Muscle of leg (tissue), 11 donors: Measurements from ENCODE around the gene MAGOHB. TPM values are rescaled to one million over a fixed set of nuclear protein-coding genes. Genes with fewer than 3 reads are reported as not detected.

ENCODE experiments used
- DNase-seq: peaks from one replicate; pipeline ENCODE4 v3.0.0; 2013
- H3K27ac ChIP-seq: one replicate; pipeline ENCODE4 v1.5.1; 2013; ENCODE audit warnings: mild to moderate bottlenecking, low read length, control low read depth
- H3K27me3 ChIP-seq: one replicate; pipeline ENCODE4 v1.6.1; 2013; ENCODE audit warnings: low read length; ENCODE audit not compliant: control insufficient read depth, insufficient read depth
- H3K36me3 ChIP-seq: one replicate; pipeline ENCODE4 v1.6.1; 2013; ENCODE audit warnings: low read length; ENCODE audit not compliant: control insufficient read depth, insufficient read depth
- H3K4me1 ChIP-seq: one replicate; pipeline ENCODE4 v1.6.1; 2013; ENCODE audit warnings: low read length; ENCODE audit not compliant: control insufficient read depth, insufficient read depth
- H3K4me3 ChIP-seq: one replicate; pipeline ENCODE4 v1.5.1; 2013; ENCODE audit warnings: low read length, control low read depth
- H3K9me3 ChIP-seq: replicated peaks from 2 replicates; pipeline ENCODE4 v1.6.1; 2013; ENCODE audit warnings: low read depth, low read length; ENCODE audit not compliant: control insufficient read depth
- WGBS: methylation state at CpG from one replicate; pipeline ENCODE4 v1.1.5; 2013; ENCODE audit warnings: missing lambda C conversion rate; ENCODE audit not compliant: insufficient coverage; 5-methylcytosine and 5-hydroxymethylcytosine counted together
- polyA plus RNA-seq, 8 donors: library from polyadenylated mRNA; unstranded; fragments of 120-200 nt; gene quantifications; one replicate each; pipeline versions ENCODE4 v1.2.1 to v1.2.3, GENCODE V29; 2013; ENCODE audit warnings: inconsistent platforms in 1 of 8, low replicate concordance in 1 of 8; ENCODE audit not compliant: insufficient read length in 8 of 8, insufficient read depth in 1 of 8
- total RNA-seq: library from RNA; stranded (reverse); fragments of 120-200 nt; gene quantifications from one replicate; pipeline ENCODE4 v1.2.4, GENCODE V29; 2013

The MAGOHB gene
- total and polyA plus RNA-seq, 9 donors, result 23.7 to 37.9 (median 26.9) TPM

- DNase-seq, result no peak
- H3K27ac ChIP-seq, result no peak overlapping the region
- WGBS, result no CpG with 5 or more reads among the region's 3 CpGs
- H3K36me3 ChIP-seq, result no peaks in the 10 kb centered on the region
- no peaks in the 10 kb centered on the region for H3K9me3 ChIP-seq
- H3K4me1 ChIP-seq, result no peaks in the 10 kb centered on the region
- H3K4me3 ChIP-seq, result no peak overlapping the region
- H3K27me3 ChIP-seq, result no peaks in the 10 kb centered on the region
These were observed 22.7 kb upstream of the MAGOHB start for GRCh38 chr12:10636124-10636523.

GRCh38 chr12:10635306-10635705 is 21.9 kb upstream of the MAGOHB start:
- no peaks in the 10 kb centered on the region for H3K36me3 ChIP-seq
- no peak overlapping the region for H3K27ac ChIP-seq
- WGBS, result no CpG with 5 or more reads among the region's 2 CpGs
- DNase-seq, result no peak
- H3K4me1 ChIP-seq, result no peaks in the 10 kb centered on the region
- no peaks in the 10 kb centered on the region for H3K9me3 ChIP-seq
- H3K27me3 ChIP-seq, result peaks cover 2% of the 10 kb centered on the region
- H3K4me3 ChIP-seq, result no peak overlapping the region

- 86% methylated on average over 2 of the region's 5 CpGs for WGBS
- H3K9me3 ChIP-seq, result no peaks in the 10 kb centered on the region
- H3K4me3 ChIP-seq, result no peak overlapping the region
- no peak overlapping the region for H3K27ac ChIP-seq
- H3K27me3 ChIP-seq, result peaks cover 2% of the 10 kb centered on the region
- DNase-seq, result no peak
- H3K36me3 ChIP-seq, result no peaks in the 10 kb centered on the region
- H3K4me1 ChIP-seq, result no peaks in the 10 kb centered on the region
These were observed 21.0 kb upstream of the MAGOHB start for GRCh38 chr12:10634427-10634826.

GRCh38 chr12:10633541-10633940 is 20.1 kb upstream of the MAGOHB start:
- WGBS, result 90% methylated on average over 2 of the region's 3 CpGs
- no peak for DNase-seq
- no peaks in the 10 kb centered on the region for H3K4me1 ChIP-seq
- no peaks in the 10 kb centered on the region for H3K36me3 ChIP-seq
- peaks cover 2% of the 10 kb centered on the region for H3K27me3 ChIP-seq
- no peak overlapping the region for H3K27ac ChIP-seq
- no peaks in the 10 kb centered on the region for H3K9me3 ChIP-seq
- H3K4me3 ChIP-seq, result no peak overlapping the region

- Histone ChIP-seq H3K4me3 (no peak overlapping the region), H3K27ac (no peak overlapping the region), H3K27me3 (peaks cover 2% of the 10 kb centered on the region), H3K36me3 (no peaks in the 10 kb centered on the region), H3K4me1 (no peaks in the 10 kb centered on the region), H3K9me3 (no peaks in the 10 kb centered on the region)
- peak; percentile 54 for DNase-seq
These were observed 18.8 kb upstream of the MAGOHB start for GRCh38 chr12:10632226-10632625.

- no peaks in the 10 kb centered on the region for H3K4me1 ChIP-seq
- peak; percentile 9 for DNase-seq
- no peak overlapping the region for H3K4me3 ChIP-seq
- 70% methylated on average over 2 of the region's 3 CpGs for WGBS
- no peak overlapping the region for H3K27ac ChIP-seq
- H3K27me3 ChIP-seq, result peaks cover 3% of the 10 kb centered on the region
- H3K9me3 ChIP-seq, result no peaks in the 10 kb centered on the region
- no peaks in the 10 kb centered on the region for H3K36me3 ChIP-seq
These were observed 11.2 kb upstream of the MAGOHB start for GRCh38 chr12:10624605-10625004.

- H3K4me1 ChIP-seq, result no peaks in the 10 kb centered on the region
- H3K27ac ChIP-seq, result no peak overlapping the region
- H3K4me3 ChIP-seq, result no peak overlapping the region
- H3K27me3 ChIP-seq, result peaks cover 3% of the 10 kb centered on the region
- H3K36me3 ChIP-seq, result no peaks in the 10 kb centered on the region
- DNase-seq, result no peak
- H3K9me3 ChIP-seq, result no peaks in the 10 kb centered on the region
These were observed 9.7 kb upstream of the MAGOHB start for GRCh38 chr12:10623131-10623530.

- Histone ChIP-seq H3K27ac (no peak overlapping the region), H3K27me3 (peaks cover 3% of the 10 kb centered on the region), H3K4me3 (no peak overlapping the region), H3K4me1 (no peaks in the 10 kb centered on the region), H3K36me3 (no peaks in the 10 kb centered on the region), H3K9me3 (no peaks in the 10 kb centered on the region)
- DNase-seq, result no peak
- no CpG with 5 or more reads among the region's 1 CpG for whole genome bisulfite sequencing
These were observed 7.9 kb upstream of the MAGOHB start for GRCh38 chr12:10621278-10621677.

GRCh38 chr12:10620078-10620779 is 6.8 kb upstream of the MAGOHB start:
- peaks cover 3% of the 10 kb centered on the region for H3K27me3 ChIP-seq
- no peak overlapping the region for H3K4me3 ChIP-seq
- 92% methylated on average over 5 of the region's 10 CpGs for WGBS
- DNase-seq, result no peak
- H3K4me1 ChIP-seq, result no peaks in the 10 kb centered on the region
- no peaks in the 10 kb centered on the region for H3K36me3 ChIP-seq
- H3K9me3 ChIP-seq, result no peaks in the 10 kb centered on the region
- no peak overlapping the region for H3K27ac ChIP-seq

GRCh38 chr12:10618338-10618987 is 5.1 kb upstream of the MAGOHB start:
- H3K9me3 ChIP-seq, result no peaks in the 10 kb centered on the region
- 100% methylated on average over 1 of the region's 5 CpGs for WGBS
- no peaks in the 10 kb centered on the region for H3K36me3 ChIP-seq
- H3K4me1 ChIP-seq, result no peaks in the 10 kb centered on the region
- no peak overlapping the region for H3K4me3 ChIP-seq
- H3K27me3 ChIP-seq, result peaks cover 3% of the 10 kb centered on the region
- no peak overlapping the region for H3K27ac ChIP-seq
- no peak for DNase-seq
